SK-N-SH (cell line): Measurements from ENCODE around the gene MTG1. TPM values are rescaled to one million over a fixed set of nuclear protein-coding genes. Genes with fewer than 3 reads are reported as not detected.

ENCODE experiments used
- CTCF ChIA-PET: fragments of 300-600, 350-600 bp; formaldehyde crosslinking; extraction: SDS; loops from one replicate; lab custom pipeline; 2021; lab: Yijun Ruan, JAX
- POLR2A ChIA-PET: fragments of 350-600 bp; sonication (Branson Sonifier 250); formaldehyde crosslinking; extraction: SDS; loops from one replicate; lab custom pipeline; 2020; ENCODE audit warnings: antibody characterized with exemption, inconsistent platforms; lab: Yijun Ruan, JAX
- DNase-seq: peaks from one replicate; pipeline ENCODE4 v3.0.0; 2012
- H2AFZ ChIP-seq: fragments of 200-600 bp; sonication (generic); 2 replicates; pipeline ENCODE4 v1.8.1; 2016; ENCODE audit warnings: antibody characterized with exemption, mild to moderate bottlenecking, low read depth
- H3F3A ChIP-seq: fragments of 200-600 bp; sonication (generic); replicated peaks from 2 replicates; pipeline ENCODE3; 2016; ENCODE audit warnings: antibody characterized with exemption, mild to moderate bottlenecking; ENCODE audit not compliant: insufficient read depth
- H3K27ac ChIP-seq, 2 experiments: fragments of 200-500 bp in 1 of 2; fragments of 200-600 bp in 1 of 2; sonication (Bioruptor generic) in 1 of 2; sonication (generic), shearing (Covaris generic) in 1 of 2; 2 replicates each; pipeline versions ENCODE4 v1.5.1 to v1.6.1; 2014 to 2016; ENCODE audit warnings: low read depth in 2 of 2, inconsistent platforms in 1 of 2, low read length in 1 of 2, mild to moderate bottlenecking in 1 of 2, mixed read lengths in 1 of 2
- H3K27me3 ChIP-seq: fragments of 200-600 bp; sonication (generic), shearing (Covaris generic); 2 replicates; pipeline ENCODE4 v1.6.1; 2016; ENCODE audit warnings: mixed run types; ENCODE audit not compliant: insufficient read depth
- H3K36me3 ChIP-seq, 2 experiments: fragments of 200-500 bp in 1 of 2; fragments of 200-600 bp in 1 of 2; sonication (Bioruptor generic) in 1 of 2; sonication (generic) in 1 of 2; replicated peaks in 1 of 2; 2 replicates each; pipeline versions ENCODE3 to v1.5.1; 2014 to 2016; ENCODE audit warnings: low read length in 1 of 2, mild to moderate bottlenecking in 1 of 2; ENCODE audit not compliant: insufficient read depth in 2 of 2, control insufficient read depth in 1 of 2
- H3K4me1 ChIP-seq, 2 experiments: fragments of 200-500 bp in 1 of 2; fragments of 200-600 bp in 1 of 2; sonication (Bioruptor generic) in 1 of 2; sonication (generic), shearing (Covaris generic) in 1 of 2; 2 replicates each; pipeline versions ENCODE4 v1.5.1 to v1.6.1; 2014 to 2016; ENCODE audit warnings: low read depth in 1 of 2, low read length in 1 of 2, mixed run types in 1 of 2; ENCODE audit not compliant: insufficient read depth in 2 of 2, control insufficient read depth in 1 of 2
- H3K4me2 ChIP-seq: fragments of 200-600 bp; sonication (generic), shearing (Covaris generic); 2 replicates; pipeline ENCODE4 v1.6.1; 2017; ENCODE audit warnings: mixed run types
- H3K4me3 ChIP-seq, 2 experiments: fragments of 200-500 bp in 1 of 2; fragments of 200-600 bp in 1 of 2; sonication (Bioruptor generic) in 1 of 2; sonication (generic), shearing (Covaris generic) in 1 of 2; 2 replicates each; pipeline versions ENCODE4 v1.5.1 to v1.8.1; 2014 to 2016; ENCODE audit warnings: low read depth in 2 of 2, inconsistent platforms in 1 of 2, low read length in 1 of 2, mild to moderate bottlenecking in 1 of 2, mixed read lengths in 1 of 2, moderate library complexity in 1 of 2
- H3K79me2 ChIP-seq: fragments of 200-600 bp; sonication (generic); 2 replicates; pipeline ENCODE4 v1.8.1; 2017; ENCODE audit warnings: mild to moderate bottlenecking; ENCODE audit not compliant: insufficient read depth
- H3K9ac ChIP-seq: fragments of 200-600 bp; sonication (generic); 2 replicates; pipeline ENCODE4 v1.6.1; 2017; ENCODE audit warnings: mixed run types
- H3K9me2 ChIP-seq: fragments of 200-600 bp; sonication (generic); 2 replicates; pipeline ENCODE4 v1.6.1; 2017; ENCODE audit warnings: mixed run types
- H3K9me3 ChIP-seq: fragments of 200-600 bp; sonication (generic); 2 replicates; pipeline ENCODE4 v1.6.1; 2017; ENCODE audit warnings: mixed run types, mild to moderate bottlenecking, moderate library complexity
- H4K20me1 ChIP-seq: fragments of 200-600 bp; sonication (generic); 2 replicates; pipeline ENCODE4 v1.6.1; 2017; ENCODE audit warnings: mild to moderate bottlenecking, mixed run types; ENCODE audit not compliant: insufficient read depth
- ELF1 ChIP-seq: IDR thresholded peaks from 2 replicates; pipeline ENCODE4 v1.4.0; 2012
- EZH2phosphoT487 ChIP-seq: fragments of 200-600 bp; sonication (generic); IDR thresholded peaks from 2 replicates; pipeline ENCODE4 v1.6.1; 2017; ENCODE audit warnings: low read depth, mixed run types, mild to moderate bottlenecking, antibody characterized with exemption, moderate library complexity, borderline replicate concordance
- FOSL2 ChIP-seq: IDR thresholded peaks from 2 replicates; pipeline ENCODE4 v1.4.0; 2012; ENCODE audit warnings: low read depth, mild to moderate bottlenecking, moderate library complexity, borderline replicate concordance
- FOXJ3 ChIP-seq: sonication (generic); formaldehyde crosslinking; IDR thresholded peaks from 2 replicates; pipeline ENCODE4 v1.5.1; 2020; ENCODE audit warnings: mild to moderate bottlenecking, missing genetic modification reagents
- GABPA ChIP-seq: IDR thresholded peaks from 2 replicates; pipeline ENCODE4 v1.4.0; 2012; ENCODE audit warnings: low read depth, mild to moderate bottlenecking
- NFIC ChIP-seq: IDR thresholded peaks from 2 replicates; pipeline ENCODE4 v1.4.0; 2012; ENCODE audit warnings: borderline replicate concordance
- POLR2AphosphoS5 ChIP-seq: IDR thresholded peaks from 2 replicates; pipeline ENCODE4 v1.6.1; 2012; ENCODE audit warnings: low read depth, low read length
- SIN3A ChIP-seq: IDR thresholded peaks from 2 replicates; pipeline ENCODE4 v1.6.1; 2012; ENCODE audit warnings: low read depth, mild to moderate bottlenecking, low read length, moderate library complexity, borderline replicate concordance
- TAF1 ChIP-seq: IDR thresholded peaks from 2 replicates; pipeline ENCODE4 v1.6.1; 2012; ENCODE audit warnings: low read depth, mild to moderate bottlenecking, low read length, moderate library complexity, borderline replicate concordance
- WGBS: methylation state at CpG from one replicate; pipeline ENCODE4 v1.1.6; 2017; ENCODE audit warnings: low lambda C conversion rate; 5-methylcytosine and 5-hydroxymethylcytosine counted together
- polyA plus RNA-seq, 3 experiments: library from polyadenylated mRNA; depleted of rRNA; stranded (reverse); fragments of >200 nt; gene quantifications; 2 replicates each; pipeline ENCODE4 v1.2.3, GENCODE V29; 2012
- TF ChIP-seq, protein P1 (sequence below): IDR thresholded peaks from 2 replicates; pipeline ENCODE4; 2012
- TF ChIP-seq, protein P2 (sequence below): IDR thresholded peaks from 2 replicates; pipeline ENCODE4 v1.4.0; 2012; ENCODE audit warnings: low read depth, borderline replicate concordance
- TF ChIP-seq, protein P3 (sequence below): IDR thresholded peaks from 2 replicates; pipeline ENCODE4 v1.6.1; 2012; ENCODE audit warnings: mild to moderate bottlenecking, low read depth, low read length, moderate library complexity

MTG1 gene
- polyA plus RNA-seq, 1 of the 3 experiments (the other 2 are of a cell fraction), result 86.4 TPM

DNA sequence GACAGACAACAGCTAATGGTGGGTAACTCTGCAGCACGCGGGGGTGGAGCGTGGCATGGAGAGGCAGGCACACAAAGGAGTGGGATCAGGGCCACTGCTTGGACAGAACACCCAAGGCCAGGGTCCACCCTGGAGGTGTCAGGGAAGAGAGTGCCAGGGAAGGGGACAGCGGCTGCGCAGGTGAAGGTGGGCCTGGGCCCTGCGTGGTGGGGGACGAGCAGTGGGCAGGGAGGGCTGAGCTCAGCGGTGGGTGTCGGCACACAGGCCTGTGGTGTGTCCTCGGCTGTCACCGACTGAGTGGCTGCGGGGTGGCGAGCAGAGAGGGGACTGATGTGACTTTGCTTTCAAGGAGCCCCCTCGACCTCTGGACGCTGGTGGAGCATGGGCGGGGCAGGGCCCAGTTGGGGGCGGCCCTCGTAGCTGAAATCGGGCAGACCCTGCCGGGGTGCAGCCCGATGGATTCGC, 51.3 kb downstream of the MTG1 start:
- H3F3A ChIP-seq, result no peaks in the 10 kb centered on the region
- H3K27ac ChIP-seq, result no peak overlapping the region
- H3K36me3 ChIP-seq, result peaks cover 0 to 3% of the 10 kb centered on the region in 2 experiments
- WGBS, result 87% methylated on average over 20 of the region's 22 CpGs
- no peaks in the 10 kb centered on the region for H3K27me3 ChIP-seq
- no peaks in the 10 kb centered on the region for H3K79me2 ChIP-seq
- no peak overlapping the region for H3K4me3 ChIP-seq
- no peaks in the 10 kb centered on the region for H3K9me2 ChIP-seq
- no peaks in the 10 kb centered on the region for H4K20me1 ChIP-seq
- TF ChIP-seq FOSL2 (no peak), POLR2AphosphoS5 (no peak), EZH2phosphoT487 (no peak), ELF1 (no peak)
- TF ChIP-seq, protein P1, sequence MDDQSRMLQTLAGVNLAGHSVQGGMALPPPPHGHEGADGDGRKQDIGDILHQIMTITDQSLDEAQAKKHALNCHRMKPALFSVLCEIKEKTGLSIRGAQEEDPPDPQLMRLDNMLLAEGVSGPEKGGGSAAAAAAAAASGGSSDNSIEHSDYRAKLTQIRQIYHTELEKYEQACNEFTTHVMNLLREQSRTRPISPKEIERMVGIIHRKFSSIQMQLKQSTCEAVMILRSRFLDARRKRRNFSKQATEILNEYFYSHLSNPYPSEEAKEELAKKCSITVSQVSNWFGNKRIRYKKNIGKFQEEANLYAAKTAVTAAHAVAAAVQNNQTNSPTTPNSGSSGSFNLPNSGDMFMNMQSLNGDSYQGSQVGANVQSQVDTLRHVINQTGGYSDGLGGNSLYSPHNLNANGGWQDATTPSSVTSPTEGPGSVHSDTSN, result no peak
- no peak overlapping the region for H2AFZ ChIP-seq
- H3K4me1 ChIP-seq, result no peaks in the 10 kb centered on the region
- ChIA-PET POLR2A (no interaction called here), CTCF (no interaction called here)
- 0 out of 2 replicates have a peak, but pooled peaks cover 23% of the 10 kb centered on the region for H3K9me3 ChIP-seq
- DNase-seq, result peak; percentile 18
- no peak overlapping the region for H3K4me2 ChIP-seq
- H3K9ac ChIP-seq, result no peak overlapping the region

DNA sequence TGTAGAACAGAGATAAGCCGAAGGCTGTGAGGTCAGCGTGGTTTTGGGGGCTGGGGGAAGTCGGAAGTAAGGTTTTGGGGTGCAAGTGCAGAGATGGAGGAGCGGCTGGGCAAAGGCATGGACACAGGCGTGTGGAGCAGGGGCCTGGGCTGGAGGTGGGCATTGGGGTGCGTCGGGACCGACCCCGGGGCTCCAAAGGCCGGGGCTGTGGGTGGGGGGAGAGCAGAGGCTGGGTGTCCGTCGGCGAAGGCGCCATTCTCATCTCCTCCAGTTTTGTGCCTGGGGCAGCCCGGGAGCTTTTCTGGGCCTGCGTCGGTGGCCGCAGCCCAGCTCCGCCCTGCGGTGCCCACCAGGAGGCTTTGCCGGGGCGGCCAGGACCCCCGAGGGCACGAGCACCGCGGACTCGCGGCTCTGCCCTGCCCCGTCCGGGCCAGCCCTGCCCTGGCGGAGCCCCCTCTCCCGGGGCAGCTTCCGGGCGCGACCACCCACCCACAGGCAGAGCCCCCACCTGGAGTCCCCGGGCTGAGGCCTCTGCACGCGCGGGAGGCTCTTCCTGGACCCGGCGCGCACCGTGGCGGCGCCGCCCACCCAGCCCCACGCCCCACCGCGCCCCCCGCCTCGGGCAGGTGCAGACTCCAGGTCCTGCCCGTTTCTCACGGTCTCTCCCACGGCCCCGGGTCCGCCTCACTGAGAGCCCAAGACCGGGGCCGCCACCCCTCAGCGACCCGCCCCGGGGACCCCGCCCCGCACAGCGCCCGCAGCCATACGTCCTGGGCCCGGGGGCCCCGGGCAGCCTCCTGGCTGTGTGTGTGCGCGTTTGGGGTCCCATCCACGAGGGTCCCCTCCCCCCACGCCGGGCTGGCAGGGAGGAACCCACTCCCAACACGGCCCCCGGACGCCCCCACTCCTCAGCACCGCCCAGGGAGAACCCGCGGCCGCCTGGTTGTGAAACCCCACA, 52.1 kb downstream of the MTG1 start:
- H3K4me3 ChIP-seq, result no peak overlapping the region
- no peak overlapping the region for H3K4me2 ChIP-seq
- H3K9me2 ChIP-seq, result no peaks in the 10 kb centered on the region
- no peaks in the 10 kb centered on the region for H3K27me3 ChIP-seq
- ChIA-PET POLR2A (no interaction called here), CTCF (no interaction called here)
- DNase-seq, result no peak
- H3K4me1 ChIP-seq, result no peaks in the 10 kb centered on the region
- H4K20me1 ChIP-seq, result no peaks in the 10 kb centered on the region
- no peak overlapping the region for H3K9ac ChIP-seq
- H3K27ac ChIP-seq, result no peak overlapping the region
- 81% methylated on average over 56 of the region's 80 CpGs for WGBS
- 0 out of 2 replicates have a peak, but pooled peaks cover 23% of the 10 kb centered on the region for H3K9me3 ChIP-seq
- no peak overlapping the region for H2AFZ ChIP-seq
- TF ChIP-seq FOXJ3 (CRISPR knock-in tag) (no peak), TAF1 (no peak), FOSL2 (no peak), ELF1 (no peak), NFIC (no peak), GABPA (no peak), SIN3A (no peak)
- TF ChIP-seq, protein P1, result no peak
- TF ChIP-seq, protein P2, sequence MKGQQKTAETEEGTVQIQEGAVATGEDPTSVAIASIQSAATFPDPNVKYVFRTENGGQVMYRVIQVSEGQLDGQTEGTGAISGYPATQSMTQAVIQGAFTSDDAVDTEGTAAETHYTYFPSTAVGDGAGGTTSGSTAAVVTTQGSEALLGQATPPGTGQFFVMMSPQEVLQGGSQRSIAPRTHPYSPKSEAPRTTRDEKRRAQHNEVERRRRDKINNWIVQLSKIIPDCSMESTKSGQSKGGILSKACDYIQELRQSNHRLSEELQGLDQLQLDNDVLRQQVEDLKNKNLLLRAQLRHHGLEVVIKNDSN, result no peak
- TF ChIP-seq, protein P3, sequence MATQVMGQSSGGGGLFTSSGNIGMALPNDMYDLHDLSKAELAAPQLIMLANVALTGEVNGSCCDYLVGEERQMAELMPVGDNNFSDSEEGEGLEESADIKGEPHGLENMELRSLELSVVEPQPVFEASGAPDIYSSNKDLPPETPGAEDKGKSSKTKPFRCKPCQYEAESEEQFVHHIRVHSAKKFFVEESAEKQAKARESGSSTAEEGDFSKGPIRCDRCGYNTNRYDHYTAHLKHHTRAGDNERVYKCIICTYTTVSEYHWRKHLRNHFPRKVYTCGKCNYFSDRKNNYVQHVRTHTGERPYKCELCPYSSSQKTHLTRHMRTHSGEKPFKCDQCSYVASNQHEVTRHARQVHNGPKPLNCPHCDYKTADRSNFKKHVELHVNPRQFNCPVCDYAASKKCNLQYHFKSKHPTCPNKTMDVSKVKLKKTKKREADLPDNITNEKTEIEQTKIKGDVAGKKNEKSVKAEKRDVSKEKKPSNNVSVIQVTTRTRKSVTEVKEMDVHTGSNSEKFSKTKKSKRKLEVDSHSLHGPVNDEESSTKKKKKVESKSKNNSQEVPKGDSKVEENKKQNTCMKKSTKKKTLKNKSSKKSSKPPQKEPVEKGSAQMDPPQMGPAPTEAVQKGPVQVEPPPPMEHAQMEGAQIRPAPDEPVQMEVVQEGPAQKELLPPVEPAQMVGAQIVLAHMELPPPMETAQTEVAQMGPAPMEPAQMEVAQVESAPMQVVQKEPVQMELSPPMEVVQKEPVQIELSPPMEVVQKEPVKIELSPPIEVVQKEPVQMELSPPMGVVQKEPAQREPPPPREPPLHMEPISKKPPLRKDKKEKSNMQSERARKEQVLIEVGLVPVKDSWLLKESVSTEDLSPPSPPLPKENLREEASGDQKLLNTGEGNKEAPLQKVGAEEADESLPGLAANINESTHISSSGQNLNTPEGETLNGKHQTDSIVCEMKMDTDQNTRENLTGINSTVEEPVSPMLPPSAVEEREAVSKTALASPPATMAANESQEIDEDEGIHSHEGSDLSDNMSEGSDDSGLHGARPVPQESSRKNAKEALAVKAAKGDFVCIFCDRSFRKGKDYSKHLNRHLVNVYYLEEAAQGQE, result no peak
- H3K36me3 ChIP-seq, result peaks cover 0 to 3% of the 10 kb centered on the region in 2 experiments
- H3F3A ChIP-seq, result no peaks in the 10 kb centered on the region
- H3K79me2 ChIP-seq, result no peaks in the 10 kb centered on the region
